GM12875 (cell line): ENCODE measurements around the gene KCNT2.

Experiments used
- H3K4me3 ChIP-seq: one replicate; pipeline ENCODE4 v1.5.1; 2011; ENCODE audit warnings: low read depth, low read length, control low read depth
- CTCF ChIP-seq: IDR thresholded peaks from 2 replicates; pipeline ENCODE4 v1.5.1; 2011; ENCODE audit warnings: low read depth, mild to moderate bottlenecking, control low read depth, inconsistent platforms, low read length, moderate library complexity, borderline replicate concordance; ENCODE audit not compliant: insufficient read depth

Gene KCNT2

DNA sequence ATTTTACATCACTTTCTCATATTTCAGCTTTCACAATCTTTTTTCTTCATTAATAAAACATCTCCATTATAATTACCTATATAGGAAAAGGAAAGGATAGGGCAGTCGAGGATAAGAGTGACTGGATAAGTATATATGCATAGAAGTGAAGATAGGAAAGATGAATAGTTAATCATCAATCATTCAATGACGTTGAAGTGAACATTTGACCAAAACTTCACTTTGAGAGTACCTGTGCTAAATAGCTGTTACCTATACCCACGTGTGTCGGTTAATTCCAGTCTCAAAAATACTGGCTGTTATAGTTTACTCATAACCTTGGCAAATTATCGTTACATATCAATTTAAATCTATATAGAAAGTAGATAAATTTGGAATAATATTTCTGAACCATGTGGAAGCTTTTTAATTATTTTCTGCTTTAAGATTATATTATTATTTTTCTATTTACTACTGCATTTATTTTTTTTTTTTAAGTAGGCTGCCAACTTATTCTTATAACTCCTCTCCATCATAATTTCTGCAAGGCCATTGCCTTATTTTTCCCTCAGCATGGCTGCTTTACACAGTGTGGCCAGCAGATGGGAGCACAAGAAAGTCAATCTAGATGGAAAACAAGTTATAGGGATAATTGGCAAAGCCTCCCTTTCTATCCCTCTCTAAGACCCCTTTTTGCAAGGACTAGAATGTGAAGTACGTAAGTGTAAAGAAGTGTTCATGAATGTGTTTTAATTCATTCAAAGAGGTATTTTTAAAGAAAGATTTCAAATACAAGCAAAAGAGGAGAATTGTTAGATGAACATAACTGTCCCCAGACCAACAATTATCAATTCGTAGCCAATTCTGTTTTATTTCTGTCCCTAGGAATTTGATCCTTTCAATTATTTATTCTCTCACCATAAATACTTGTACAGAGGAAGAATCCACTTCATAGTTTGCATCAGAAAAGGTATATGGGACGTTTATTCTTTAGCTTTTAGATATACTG is 290.4 kb downstream of the KCNT2 start:
- no peak for TF ChIP-seq CTCF
- no peak overlapping the region for H3K4me3 ChIP-seq

GRCh38 chr1:196312739-196313138 is 295.5 kb downstream of the KCNT2 start:
- H3K4me3 ChIP-seq: no peak overlapping the region
- TF ChIP-seq CTCF: no peak

DNA sequence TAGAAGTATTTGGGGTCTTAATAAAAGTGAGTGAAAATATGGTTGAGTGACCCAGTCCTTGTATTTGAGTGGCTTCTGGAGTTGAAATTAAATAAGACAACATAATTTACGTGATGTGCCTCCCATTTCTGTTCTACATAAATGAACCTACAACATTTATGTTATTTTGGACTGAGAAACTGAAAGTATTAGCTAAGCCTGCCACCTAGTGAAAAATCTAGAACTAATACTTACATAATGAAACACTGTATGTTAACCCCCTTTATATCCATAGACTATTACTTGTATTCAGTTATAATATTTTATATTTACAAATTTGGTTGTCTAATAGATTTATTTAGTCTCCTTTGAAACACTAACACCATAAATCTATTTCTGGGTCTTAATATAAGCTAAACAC is 298.9 kb downstream of the KCNT2 start:
- no peak for TF ChIP-seq CTCF
- H3K4me3 ChIP-seq: no peak overlapping the region

DNA sequence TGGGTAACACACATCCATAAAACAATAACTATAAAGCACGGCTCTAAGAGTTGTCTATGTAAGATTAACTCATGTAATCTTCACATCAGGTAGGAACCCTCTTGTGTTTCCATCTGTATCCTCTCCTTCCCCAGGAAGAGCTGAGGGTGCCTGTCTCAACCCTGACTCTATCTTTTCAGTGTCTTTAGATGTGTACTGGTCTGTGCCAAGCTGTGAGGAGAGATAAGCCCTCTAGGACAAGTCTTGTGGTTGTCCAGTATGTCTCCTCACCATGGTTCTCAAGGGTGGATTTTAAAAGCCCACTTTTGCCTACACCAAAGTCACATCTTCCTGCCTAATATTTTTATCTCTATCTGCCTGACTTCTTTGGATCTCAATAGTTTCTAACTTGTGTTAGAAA is 300.1 kb downstream of the KCNT2 start:
- no peak overlapping the region for H3K4me3 ChIP-seq

GRCh38 chr1:196306421-196306820 is 301.8 kb downstream of the KCNT2 start:
- no peak overlapping the region for H3K4me3 ChIP-seq
- TF ChIP-seq CTCF: no peak

More for the DNA sequence above, 300.1 kb downstream of the KCNT2 start:
- TF ChIP-seq CTCF: no peak

DNA sequence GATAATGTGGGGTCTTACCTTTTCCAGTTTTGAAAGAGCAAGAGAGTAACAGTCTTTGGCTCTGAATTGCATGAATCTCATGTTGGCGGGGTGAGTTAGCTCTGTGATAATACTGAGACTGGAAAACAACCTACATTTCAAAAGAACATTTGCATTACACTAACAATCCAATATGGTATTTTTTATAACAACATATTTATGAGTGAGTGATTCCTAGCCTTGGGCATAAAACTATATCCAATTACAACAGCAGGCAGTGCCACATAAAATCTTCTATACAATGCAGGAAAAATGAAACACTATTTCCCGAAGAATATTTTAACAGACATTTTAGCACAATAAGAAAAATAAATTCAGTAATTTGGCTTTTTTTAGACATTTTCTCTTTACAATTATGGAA is 303.0 kb downstream of the KCNT2 start:
- no peak for TF ChIP-seq CTCF
- H3K4me3 ChIP-seq: no peak overlapping the region

DNA sequence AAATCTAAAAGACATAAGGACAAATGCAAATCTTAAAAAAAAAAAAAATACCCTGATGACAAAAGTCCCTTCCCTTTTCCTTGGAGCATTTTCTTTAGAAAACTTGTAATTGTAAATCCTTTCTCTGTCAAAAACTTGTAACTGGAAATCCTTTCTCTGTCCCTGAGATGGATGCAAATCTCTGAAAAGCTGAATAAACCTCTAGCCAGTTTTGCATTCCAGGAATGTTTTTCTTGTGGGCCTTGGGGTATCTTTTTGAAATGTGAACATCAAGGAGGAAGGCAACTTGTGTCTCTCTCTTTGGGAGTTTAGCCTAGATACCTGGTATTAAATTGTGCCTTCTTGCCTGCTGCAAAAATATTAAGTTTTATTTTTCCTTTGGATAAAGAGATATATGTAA is 305.3 kb downstream of the KCNT2 start:
- TF ChIP-seq CTCF: no peak

More for the DNA sequence above, 305.3 kb downstream of the KCNT2 start:
- no peak overlapping the region for H3K4me3 ChIP-seq
